ENCODE measurements around the gene C4orf50. TPM values are rescaled to one million over a fixed set of nuclear protein-coding genes. Genes with fewer than 3 reads are reported as not detected.

C4orf50 gene
- total and polyA plus RNA-seq, 10 of the 15 experiments (the other 5 are each of a cell fraction or from before 2014, with no cell fraction given) = 0.04 to 0.09 (median 0.05) TPM; not detected in 3

- TF ChIP-seq, protein P1, sequence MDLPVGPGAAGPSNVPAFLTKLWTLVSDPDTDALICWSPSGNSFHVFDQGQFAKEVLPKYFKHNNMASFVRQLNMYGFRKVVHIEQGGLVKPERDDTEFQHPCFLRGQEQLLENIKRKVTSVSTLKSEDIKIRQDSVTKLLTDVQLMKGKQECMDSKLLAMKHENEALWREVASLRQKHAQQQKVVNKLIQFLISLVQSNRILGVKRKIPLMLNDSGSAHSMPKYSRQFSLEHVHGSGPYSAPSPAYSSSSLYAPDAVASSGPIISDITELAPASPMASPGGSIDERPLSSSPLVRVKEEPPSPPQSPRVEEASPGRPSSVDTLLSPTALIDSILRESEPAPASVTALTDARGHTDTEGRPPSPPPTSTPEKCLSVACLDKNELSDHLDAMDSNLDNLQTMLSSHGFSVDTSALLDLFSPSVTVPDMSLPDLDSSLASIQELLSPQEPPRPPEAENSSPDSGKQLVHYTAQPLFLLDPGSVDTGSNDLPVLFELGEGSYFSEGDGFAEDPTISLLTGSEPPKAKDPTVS (IDR thresholded peaks at IDR 0.05; ENCODE audit: low read depth, low read length) = no peak
- TF ChIP-seq RB1 (IDR thresholded peaks at IDR 0.05; ENCODE audit: borderline replicate concordance) = no peak
- no peak for TF ChIP-seq ZBTB33 (IDR thresholded peaks at IDR 0.05)
- TF ChIP-seq NRF1 (conservative IDR thresholded peaks at IDR 0.05; ENCODE audit: low read depth, low read length) = no peak
- TF ChIP-seq BRCA1 (IDR thresholded peaks at IDR 0.05; ENCODE audit: low read depth, low read length) = no peak
- no peak for TF ChIP-seq ZBED1 (IDR thresholded peaks at IDR 0.05; ENCODE audit: borderline replicate concordance)
- no peak for TF ChIP-seq TCF7 (IDR thresholded peaks at IDR 0.05; ENCODE audit: borderline replicate concordance)
- TF ChIP-seq, protein P2, sequence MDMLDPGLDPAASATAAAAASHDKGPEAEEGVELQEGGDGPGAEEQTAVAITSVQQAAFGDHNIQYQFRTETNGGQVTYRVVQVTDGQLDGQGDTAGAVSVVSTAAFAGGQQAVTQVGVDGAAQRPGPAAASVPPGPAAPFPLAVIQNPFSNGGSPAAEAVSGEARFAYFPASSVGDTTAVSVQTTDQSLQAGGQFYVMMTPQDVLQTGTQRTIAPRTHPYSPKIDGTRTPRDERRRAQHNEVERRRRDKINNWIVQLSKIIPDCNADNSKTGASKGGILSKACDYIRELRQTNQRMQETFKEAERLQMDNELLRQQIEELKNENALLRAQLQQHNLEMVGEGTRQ (IDR thresholded peaks at IDR 0.05; ENCODE audit: borderline replicate concordance, low read depth, low read length) = no peak
- TF ChIP-seq BCLAF1 (IDR thresholded peaks at IDR 0.05) = no peak
- TF ChIP-seq RELB (IDR thresholded peaks at IDR 0.05; ENCODE audit: low read depth) = no peak
- TF ChIP-seq ZZZ3 (IDR thresholded peaks at IDR 0.05; ENCODE audit: control insufficient read depth, insufficient read length, low read depth) = no peak
- no peak for TF ChIP-seq SP1 (IDR thresholded peaks at IDR 0.05; ENCODE audit: low read depth, low read length)
- TF ChIP-seq MAX (IDR thresholded peaks at IDR 0.05; ENCODE audit: low read depth, low read length) = no peak
- Histone ChIP-seq H4K20me1 (ENCODE audit: control insufficient read depth, insufficient read depth) (no peaks in the 10 kb centered on the region), H3K4me3 (no peak overlapping the region), H3K27ac (ENCODE audit: control insufficient read depth, insufficient read depth) (no peak overlapping the region), H3K9ac (ENCODE audit: control insufficient read depth, insufficient read depth, low read length) (no peak overlapping the region), H2AFZ (ENCODE audit: control insufficient read depth, low read depth, low read length) (no peak overlapping the region), H3K4me1 (ENCODE audit: control insufficient read depth, insufficient read depth, low read length) (no peaks in the 10 kb centered on the region; the same call in 1 of the 2 replicates), H3K4me2 (ENCODE audit: control insufficient read depth, insufficient read depth) (no peak overlapping the region), H3K79me2 (ENCODE audit: control insufficient read depth, insufficient read depth, low read length) (no peaks in the 10 kb centered on the region), H3K27me3 (replicated peaks in 1 of 2; ENCODE audit: control insufficient read depth in 2 of 2, insufficient read depth in 2 of 2, low read length in 1 of 2) (no peaks in the 10 kb centered on the region), H3K36me3 (ENCODE audit: control insufficient read depth in 2 of 2, insufficient read depth in 2 of 2, low read length in 1 of 2) (no peaks in the 10 kb centered on the region), H3K9me3 (replicated peaks; ENCODE audit: control insufficient read depth, insufficient read depth, low read length) (no peaks in the 10 kb centered on the region; the same call in 2 of the 3 replicates)
- no TSS peak for BruUV-seq (replicated peaks)
- ChIA-PET CTCF (no interaction called here), RAD21 (ENCODE audit: unreplicated experiment) (no interaction called here), POLR2A (no interaction called here), SMC1A (ENCODE audit: uncharacterized antibody, unreplicated experiment) (no interaction called here)
- no peak for FAIRE-seq
- ATAC-seq = no peak
- 9% methylated on average over 6 of the region's 6 CpGs for WGBS (ENCODE audit: insufficient coverage, insufficient replicate concordance, low lambda C conversion rate, missing lambda C conversion rate)
- DNase-seq (ENCODE audit: low read depth, low spot score) = no peak
- in situ Hi-C loops (cut with MboI) (no loop called here), intact Hi-C loops (cut with micrococcal nuclease; ENCODE audit: unreplicated experiment) (no loop called here)
Measured at GRCh38 chr4:5941601-5942000, 76.6 kb downstream of the C4orf50 start.

All from GM12878 (cell line).